Natural killer cell (primary cell): Measurements from ENCODE around the gene TATDN2. TPM values are rescaled to one million over a fixed set of nuclear protein-coding genes. Genes with fewer than 3 reads are reported as not detected.

Experiments
- ATAC-seq, 3 donors: fragments of 150-1000 bp in 2 of 3; fragments of 200-7000 bp in 1 of 3; cut with Tn5 transposase; 1 replicate in 1 of 3; 2 replicates in 2 of 3; pipeline ENCODE4 v1.10.0; 2021; ENCODE audit warnings: mild to moderate bottlenecking in 2 of 3, moderate library complexity in 2 of 3
- DNase-seq, 2 donors: peaks; one replicate each; pipeline versions ENCODE4 v3.0.0 to v3.0.0-alpha.2; 2013 to 2021; ENCODE audit warnings: mixed read lengths in 1 of 2
- H3K27ac ChIP-seq: one replicate; pipeline ENCODE4 v1.5.1; 2013; ENCODE audit warnings: mild to moderate bottlenecking, low read length
- H3K27me3 ChIP-seq: one replicate; pipeline ENCODE4 v1.6.1; 2013; ENCODE audit warnings: low read length; ENCODE audit not compliant: control insufficient read depth, insufficient read depth
- H3K36me3 ChIP-seq: one replicate; pipeline ENCODE4 v1.6.1; 2013; ENCODE audit warnings: low read length; ENCODE audit not compliant: control insufficient read depth, insufficient read depth
- H3K4me1 ChIP-seq: one replicate; pipeline ENCODE4 v1.6.1; 2013; ENCODE audit warnings: low read length; ENCODE audit not compliant: control insufficient read depth, insufficient read depth
- H3K4me3 ChIP-seq: one replicate; pipeline ENCODE4 v1.5.1; 2013; ENCODE audit warnings: low read length
- H3K9me3 ChIP-seq: one replicate; pipeline ENCODE4 v1.6.1; 2013; ENCODE audit warnings: low read length; ENCODE audit not compliant: control insufficient read depth, insufficient read depth
- H3K27ac Mint-ChIP-seq, 2 donors: one replicate each; pipeline ENCODE4 v1.8.0; 2022; ENCODE audit warnings: mild to moderate bottlenecking in 2 of 2, mixed read lengths in 2 of 2, moderate library complexity in 1 of 2
- H3K27me3 Mint-ChIP-seq, 2 donors: one replicate each; pipeline ENCODE4 v1.8.0; 2022; ENCODE audit warnings: low read depth in 2 of 2, mixed read lengths in 2 of 2
- H3K36me3 Mint-ChIP-seq: one replicate; pipeline ENCODE4 v1.8.0; 2022; ENCODE audit warnings: mixed read lengths
- H3K4me1 Mint-ChIP-seq, 2 donors: one replicate each; pipeline ENCODE4 v1.8.0; 2022; ENCODE audit warnings: mixed read lengths in 2 of 2
- H3K4me3 Mint-ChIP-seq: one replicate; pipeline ENCODE4 v1.8.0; 2022; ENCODE audit warnings: mild to moderate bottlenecking, moderate library complexity, mixed read lengths
- H3K9me3 Mint-ChIP-seq, 2 donors: one replicate each; pipeline ENCODE4 v1.8.0; 2022; ENCODE audit warnings: mixed read lengths in 2 of 2
- CTCF ChIP-seq: fragments of 200-600 bp; IDR thresholded peaks from one replicate; pipeline ENCODE4 v1.8.0; 2022; ENCODE audit warnings: antibody characterized with exemption
- WGBS: methylation state at CpG from one replicate; pipeline ENCODE4 v1.1.7; 2013; ENCODE audit warnings: missing lambda C conversion rate; ENCODE audit not compliant: insufficient coverage; 5-methylcytosine and 5-hydroxymethylcytosine counted together
- intact Hi-C: fragments of 100-400 bp; cut with micrococcal nuclease; formaldehyde crosslinking; loops from one replicate; pipeline ENCODE4 v1.14.2; 2022
- total RNA-seq, 4 donors: library from RNA; stranded (reverse); fragments of 120-200 nt in 1 of 4; gene quantifications; one replicate each; pipeline versions ENCODE4 v1.2.3 to v1.2.4, GENCODE V29; 2013 to 2022

Gene TATDN2
- total RNA-seq, 3 donors from 2014 or later (not counting 1 experiment from before 2014, with no cell fraction given), result 75.6 to 99.4 (median 88.4) TPM

- Mint-ChIP-seq H3K4me1 (peaks cover 25 to 28% of the 10 kb centered on the region in 2 donors), H3K9me3 (no peaks in the 10 kb centered on the region), H3K4me3 (peak overlapping the region; percentile 90), H3K36me3 (no peaks in the 10 kb centered on the region), H3K27ac (peak overlapping the region; percentile 86 to 91), H3K27me3 (peaks cover 0 to 17% of the 10 kb centered on the region in 2 donors)
- ATAC-seq (no peak), DNase-seq (no peak)
- TF ChIP-seq CTCF, result no peak
- Histone ChIP-seq H3K4me1 (peaks cover 18% of the 10 kb centered on the region), H3K9me3 (no peaks in the 10 kb centered on the region), H3K27me3 (no peaks in the 10 kb centered on the region), H3K36me3 (peaks cover 15% of the 10 kb centered on the region), H3K27ac (no peak overlapping the region), H3K4me3 (no peak overlapping the region)
- intact Hi-C loops, result loop anchor here (5.0 kb wide), 1 partner anchor 204 kb away; the partner anchor contains the start of gene BRK1
- 90% methylated on average over 7 of the region's 8 CpGs for WGBS
These were observed 73.5 kb downstream of the TATDN2 start for GRCh38 chr3:10321630-10322351.

GRCh38 chr3:10322352-10322710, 74.1 kb downstream of the TATDN2 start:
- TF ChIP-seq CTCF, result peak; percentile 29
- DNase-seq, result peak in 1 of 2 donors; percentile 44

GRCh38 chr3:10327592-10327991, 79.3 kb downstream of the TATDN2 start:
- no peak overlapping the region for H3K4me3 ChIP-seq
- Mint-ChIP-seq H3K4me3 (no peak overlapping the region), H3K27ac (no peak overlapping the region), H3K9me3 (no peaks in the 10 kb centered on the region), H3K27me3 (peaks cover 15 to 47% of the 10 kb centered on the region in 2 donors), H3K36me3 (no peaks in the 10 kb centered on the region), H3K4me1 (no peaks in the 10 kb centered on the region)
- ATAC-seq (no peak), DNase-seq (no peak)
- H3K27me3 ChIP-seq, result no peaks in the 10 kb centered on the region
- 74% methylated on average over 10 of the region's 10 CpGs for WGBS
- intact Hi-C loops, result no loop called here
- H3K36me3 ChIP-seq, result no peaks in the 10 kb centered on the region
- no peaks in the 10 kb centered on the region for H3K9me3 ChIP-seq
- no peaks in the 10 kb centered on the region for H3K4me1 ChIP-seq
- no peak overlapping the region for H3K27ac ChIP-seq
- no peak for TF ChIP-seq CTCF

More at GRCh38 chr3:10322352-10322710, 74.1 kb downstream of the TATDN2 start:
- H3K4me3 ChIP-seq, result no peak overlapping the region
- no peak for ATAC-seq
- WGBS, result no CpG with 5 or more reads among the region's 1 CpG
- intact Hi-C loops, result loop anchor here (5.0 kb wide), 1 partner anchor 205 kb away; the partner anchor contains the start of gene BRK1
- H3K36me3 ChIP-seq, result peaks cover 11% of the 10 kb centered on the region
- Mint-ChIP-seq H3K27me3 (peaks cover 0 to 22% of the 10 kb centered on the region in 2 donors), H3K4me3 (peak overlapping the region; percentile 90), H3K27ac (peak overlapping the region in 1 of 2 donors; percentile 91), H3K9me3 (no peaks in the 10 kb centered on the region), H3K4me1 (peaks cover 25 to 28% of the 10 kb centered on the region in 2 donors), H3K36me3 (no peaks in the 10 kb centered on the region)
- H3K27me3 ChIP-seq, result no peaks in the 10 kb centered on the region
- H3K9me3 ChIP-seq, result no peaks in the 10 kb centered on the region
- no peak overlapping the region for H3K27ac ChIP-seq
- peaks cover 18% of the 10 kb centered on the region for H3K4me1 ChIP-seq
